HFF-Myc (cell line): ENCODE results near the gene FAM53B.
"Not testable (repeated sequence)": the region's sequence is repeated elsewhere in the genome, so short reads cannot be mapped to it uniquely, and the experiment has no call there.

Source experiments
- DNase-seq: peaks from one replicate; pipeline ENCODE4 v3.0.0-alpha.2; 2011; ENCODE audit warnings: low read depth; ENCODE audit errors: extremely low read depth
- H3K4me3 ChIP-seq: replicated peaks from 2 replicates; pipeline ENCODE4 v1.5.1; 2011; ENCODE audit warnings: low read depth, mild to moderate bottlenecking, control low read depth, low read length
- TF ChIP-seq, protein P1 (sequence below): IDR thresholded peaks from 2 replicates; pipeline ENCODE4 v1.5.1; 2012; ENCODE audit warnings: mild to moderate bottlenecking, low read depth, low read length, control low read depth; ENCODE audit errors: missing control alignments

The FAM53B gene

DNA sequence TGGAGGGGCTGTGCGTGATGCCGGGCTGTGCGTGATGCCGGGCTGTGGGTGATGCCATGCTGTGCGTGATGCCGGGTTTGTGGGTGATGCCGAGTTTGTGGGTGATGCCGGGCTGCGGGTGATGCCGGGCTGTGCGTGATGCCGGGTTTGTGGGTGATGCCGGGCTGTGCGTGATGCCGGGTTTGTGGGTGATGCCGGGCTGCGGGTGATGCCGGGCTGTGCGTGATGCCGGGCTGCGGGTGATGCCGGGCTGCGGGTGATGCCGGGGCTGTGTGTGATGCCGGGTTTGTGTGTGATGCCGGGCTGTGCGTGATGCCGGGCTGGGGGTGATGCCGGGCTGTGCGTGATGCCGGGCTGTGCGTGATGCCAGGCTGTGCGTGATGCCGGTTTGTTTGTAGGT is 128.9 kb downstream of the FAM53B start:
- TF ChIP-seq, protein P1, sequence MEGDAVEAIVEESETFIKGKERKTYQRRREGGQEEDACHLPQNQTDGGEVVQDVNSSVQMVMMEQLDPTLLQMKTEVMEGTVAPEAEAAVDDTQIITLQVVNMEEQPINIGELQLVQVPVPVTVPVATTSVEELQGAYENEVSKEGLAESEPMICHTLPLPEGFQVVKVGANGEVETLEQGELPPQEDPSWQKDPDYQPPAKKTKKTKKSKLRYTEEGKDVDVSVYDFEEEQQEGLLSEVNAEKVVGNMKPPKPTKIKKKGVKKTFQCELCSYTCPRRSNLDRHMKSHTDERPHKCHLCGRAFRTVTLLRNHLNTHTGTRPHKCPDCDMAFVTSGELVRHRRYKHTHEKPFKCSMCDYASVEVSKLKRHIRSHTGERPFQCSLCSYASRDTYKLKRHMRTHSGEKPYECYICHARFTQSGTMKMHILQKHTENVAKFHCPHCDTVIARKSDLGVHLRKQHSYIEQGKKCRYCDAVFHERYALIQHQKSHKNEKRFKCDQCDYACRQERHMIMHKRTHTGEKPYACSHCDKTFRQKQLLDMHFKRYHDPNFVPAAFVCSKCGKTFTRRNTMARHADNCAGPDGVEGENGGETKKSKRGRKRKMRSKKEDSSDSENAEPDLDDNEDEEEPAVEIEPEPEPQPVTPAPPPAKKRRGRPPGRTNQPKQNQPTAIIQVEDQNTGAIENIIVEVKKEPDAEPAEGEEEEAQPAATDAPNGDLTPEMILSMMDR = no peak
- no peak overlapping the region for H3K4me3 ChIP-seq
- no peak for DNase-seq

DNA sequence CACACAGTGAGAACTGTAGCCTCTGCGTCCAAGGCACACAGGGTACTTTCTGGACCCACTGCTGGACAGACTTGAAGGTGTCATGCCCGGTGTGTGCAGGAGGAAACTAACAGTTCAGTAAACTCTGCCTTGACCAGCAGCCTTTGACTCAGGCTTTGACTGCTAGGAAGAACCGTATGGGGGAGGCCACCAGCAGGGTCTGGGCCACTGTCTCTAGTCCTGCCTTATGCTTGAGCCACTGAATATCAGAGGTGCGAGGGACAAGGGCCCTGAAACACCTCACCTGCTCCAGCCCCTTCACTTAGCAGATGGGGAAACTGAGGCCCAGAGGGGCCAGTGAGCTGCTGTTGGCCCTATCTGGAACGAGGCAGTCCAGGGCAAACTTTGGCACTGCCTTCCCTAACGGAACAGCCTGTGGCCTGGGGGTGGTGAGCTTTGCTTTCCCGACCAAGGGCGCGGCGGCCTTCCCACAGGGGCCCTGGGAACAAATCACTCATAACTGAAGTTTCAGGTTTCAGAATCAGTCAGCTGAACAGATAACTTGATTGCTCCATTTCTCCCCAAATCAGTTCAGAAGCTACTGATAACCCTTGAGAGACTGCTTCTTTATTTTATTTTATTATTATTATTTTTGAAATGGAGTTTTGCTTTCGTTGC is 130.0 kb downstream of the FAM53B start:
- H3K4me3 ChIP-seq = no peak overlapping the region
- no peak for DNase-seq
- TF ChIP-seq, protein P1 = no peak

DNA sequence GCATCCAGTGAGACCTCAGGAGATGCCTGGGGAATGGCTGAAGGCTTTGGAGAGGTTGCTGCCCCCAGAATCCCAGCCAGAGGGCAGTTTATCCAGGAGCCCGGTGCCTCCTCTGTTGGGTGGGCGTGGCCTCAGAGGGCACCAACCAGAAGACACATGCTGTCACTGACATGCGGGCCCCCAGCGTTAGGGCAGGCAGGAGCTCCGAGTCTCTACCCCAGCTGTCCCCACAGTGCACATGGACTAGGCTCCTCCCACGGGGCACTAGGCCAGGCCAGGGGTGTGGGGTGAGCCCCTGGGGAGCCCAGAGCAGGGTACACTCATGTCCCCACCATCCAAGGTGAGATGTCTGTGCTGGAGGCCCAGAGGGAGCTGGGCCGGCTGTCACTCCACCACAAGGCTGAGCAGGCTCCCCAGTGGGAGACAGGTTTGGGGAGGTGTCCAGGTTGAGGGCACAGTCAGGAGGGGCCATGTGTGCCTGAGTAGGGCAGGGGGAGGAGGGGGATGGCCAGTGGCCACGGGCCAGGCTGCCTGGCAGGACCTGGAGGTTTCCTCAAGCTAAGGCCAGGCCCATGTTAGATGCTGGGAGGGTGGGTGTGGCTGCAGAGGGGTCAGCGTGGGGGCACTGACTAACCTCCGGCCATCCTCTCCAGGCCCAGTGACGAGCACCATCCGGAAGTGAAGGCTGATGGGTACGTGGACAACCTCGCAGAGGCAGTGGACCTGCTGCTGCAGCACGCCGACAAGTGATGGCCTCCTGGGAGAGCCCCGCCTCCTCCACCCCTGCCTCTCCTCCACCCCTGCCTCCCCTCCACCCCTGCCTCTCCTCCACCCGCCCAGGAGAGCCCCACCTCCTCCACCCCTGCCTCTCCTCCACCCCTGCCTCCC is 131.3 kb downstream of the FAM53B start:
- TF ChIP-seq, protein P1 = no peak
- no peak for DNase-seq
- H3K4me3 ChIP-seq = no peak overlapping the region

DNA sequence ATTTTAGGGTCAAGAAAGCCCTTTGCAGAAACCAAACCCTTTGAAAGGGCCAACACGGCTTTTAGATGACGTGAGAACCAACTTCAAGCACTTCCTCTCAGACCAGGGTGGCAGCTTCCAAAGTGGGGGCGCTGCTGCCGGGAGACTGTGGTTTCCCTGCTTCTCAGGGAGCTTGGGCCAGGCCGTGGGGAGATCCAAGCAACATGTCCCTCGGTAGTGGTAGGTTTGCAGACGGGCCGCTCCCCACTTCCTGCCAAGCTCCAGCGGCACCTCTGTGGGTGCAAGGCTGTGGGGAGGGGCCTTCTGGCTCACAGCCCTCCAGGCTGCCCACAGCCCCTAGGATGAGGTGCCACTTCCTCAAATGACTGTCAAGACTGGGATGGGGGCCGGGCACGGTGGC is 132.4 kb downstream of the FAM53B start:
- no peak overlapping the region for H3K4me3 ChIP-seq
- no peak for DNase-seq
- TF ChIP-seq, protein P1 = no peak

DNA sequence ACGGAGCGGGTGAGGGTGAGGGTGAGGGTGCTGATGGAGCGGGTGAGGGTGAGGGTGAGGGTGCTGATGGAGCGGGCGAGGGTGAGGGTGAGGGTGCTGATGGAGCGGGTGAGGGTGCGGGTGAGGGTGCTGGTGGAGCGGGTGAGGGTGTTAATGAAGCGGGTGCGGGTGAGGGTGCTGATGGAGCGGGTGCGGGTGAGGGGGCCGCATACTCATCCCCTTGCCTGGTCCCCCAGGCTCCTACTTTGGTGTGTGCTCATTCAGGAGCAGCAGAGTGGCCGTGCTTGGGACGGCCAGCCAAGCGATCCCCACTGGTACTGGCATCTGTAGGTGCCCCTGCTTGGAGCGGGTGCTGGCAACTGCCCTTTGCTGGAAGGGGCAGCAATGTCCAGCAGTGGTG is 133.3 kb downstream of the FAM53B start:
- DNase-seq, H3K4me3 ChIP-seq: not testable (repeated sequence)

DNA sequence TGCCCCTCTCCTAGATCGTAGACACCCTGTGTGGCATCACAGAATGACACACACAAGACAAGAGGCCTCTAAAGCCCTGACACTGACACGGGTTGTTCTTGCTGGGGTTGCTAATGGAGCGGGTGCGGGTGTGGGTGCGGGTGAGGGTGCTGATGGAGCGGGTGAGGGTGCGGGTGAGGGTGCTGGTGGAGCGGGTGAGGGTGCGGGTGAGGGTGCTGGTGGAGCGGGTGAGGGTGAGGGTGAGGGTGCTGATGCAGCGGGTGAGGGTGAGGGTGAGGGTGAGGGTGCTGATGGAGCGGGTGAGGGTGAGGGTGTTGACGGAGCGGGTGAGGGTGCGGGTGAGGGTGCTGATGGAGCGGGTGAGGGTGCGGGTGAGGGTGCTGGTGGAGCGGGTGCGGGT is 134.0 kb downstream of the FAM53B start:
- DNase-seq, H3K4me3 ChIP-seq: not testable (repeated sequence)

DNA sequence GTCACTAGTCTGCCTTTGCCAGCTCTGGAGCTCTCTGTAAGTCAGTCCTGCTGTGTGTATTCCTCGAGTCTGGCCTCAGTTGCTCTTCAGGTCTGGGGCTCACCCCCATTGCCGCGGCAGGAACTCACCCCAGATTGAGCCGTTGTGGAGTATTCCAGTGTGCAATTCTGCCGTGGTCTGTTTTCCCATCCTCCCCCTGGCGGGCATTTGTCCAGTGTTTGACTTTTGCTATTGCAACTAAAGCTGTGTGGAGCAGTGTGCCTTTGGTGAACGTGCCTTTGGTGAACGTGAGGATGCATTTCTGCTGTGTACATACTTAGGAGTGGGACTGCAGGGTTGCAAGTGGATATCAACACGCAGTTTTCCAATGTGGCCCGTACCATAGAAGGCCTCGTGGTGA is 134.5 kb downstream of the FAM53B start:
- no peak for DNase-seq
- TF ChIP-seq, protein P1 = no peak
- no peak overlapping the region for H3K4me3 ChIP-seq
